ENCODE measurements around the gene CAPNS2.
A peak's percentile ranks its signal among the peaks of the same experiment; 100 is the strongest.
"Not testable (repeated sequence)": the region's sequence is repeated elsewhere in the genome, so short reads cannot be mapped to it uniquely, and the experiment has no call there.

The CAPNS2 gene

GRCh38 chr16:55563797-55564196, 2.7 kb upstream of the CAPNS2 start:
- DNase-seq (ENCODE audit: low read depth): no peak
- no peak overlapping the region for H3K4me3 ChIP-seq (ENCODE audit: low read depth, low read length)

- no peak overlapping the region for H3K4me3 ChIP-seq (ENCODE audit: low read depth, low read length)
- no peak for DNase-seq (ENCODE audit: low read depth)
Measured at GRCh38 chr16:55565086-55565485, 1.4 kb upstream of the CAPNS2 start.

GRCh38 chr16:55567382-55567781, 898 bp downstream of the CAPNS2 start:
- DNase-seq (ENCODE audit: low read depth): peak; percentile 50
- no peak overlapping the region for H3K4me3 ChIP-seq (ENCODE audit: low read depth, low read length)

- H3K4me3 ChIP-seq (ENCODE audit: low read depth, low read length): no peak overlapping the region
- DNase-seq (ENCODE audit: low read depth): no peak
Measured at GRCh38 chr16:55568207-55568606, 1.7 kb downstream of the CAPNS2 start.

GRCh38 chr16:55569025-55569424, 2.5 kb downstream of the CAPNS2 start:
- H3K4me3 ChIP-seq (ENCODE audit: low read depth, low read length): no peak overlapping the region
- peak; percentile 80 for DNase-seq (ENCODE audit: low read depth)

GRCh38 chr16:55570159-55570558, 3.7 kb downstream of the CAPNS2 start:
- DNase-seq (ENCODE audit: low read depth): no peak
- H3K4me3 ChIP-seq (ENCODE audit: low read depth, low read length): no peak overlapping the region

- no peak for DNase-seq (ENCODE audit: low read depth)
- no peak overlapping the region for H3K4me3 ChIP-seq (ENCODE audit: low read depth, low read length)
Measured at GRCh38 chr16:55571191-55571897, 4.9 kb downstream of the CAPNS2 start.

GRCh38 chr16:55572439-55572838, 6.0 kb downstream of the CAPNS2 start:
- no peak overlapping the region for H3K4me3 ChIP-seq (ENCODE audit: low read depth, low read length)
- DNase-seq (ENCODE audit: low read depth): no peak

- no peak for DNase-seq (ENCODE audit: low read depth)
- H3K4me3 ChIP-seq (ENCODE audit: low read depth, low read length): no peak overlapping the region
Measured at GRCh38 chr16:55574811-55575210, 8.3 kb downstream of the CAPNS2 start.

- no peak overlapping the region for H3K4me3 ChIP-seq (ENCODE audit: low read depth, low read length)
- DNase-seq (ENCODE audit: low read depth): no peak
Measured at GRCh38 chr16:55575496-55575895, 9.0 kb downstream of the CAPNS2 start.

- H3K4me3 ChIP-seq (ENCODE audit: low read depth, low read length): no peak overlapping the region
- DNase-seq (ENCODE audit: low read depth): no peak
Measured at GRCh38 chr16:55576384-55576783, 9.9 kb downstream of the CAPNS2 start.

GRCh38 chr16:55577887-55578286, 11.4 kb downstream of the CAPNS2 start:
- no peak for DNase-seq (ENCODE audit: low read depth)
- H3K4me3 ChIP-seq (ENCODE audit: low read depth, low read length): no peak overlapping the region

GRCh38 chr16:55585631-55586030, 19.1 kb downstream of the CAPNS2 start:
- no peak overlapping the region for H3K4me3 ChIP-seq (ENCODE audit: low read depth, low read length)
- DNase-seq (ENCODE audit: low read depth): no peak

GRCh38 chr16:55588799-55589198, 22.3 kb downstream of the CAPNS2 start:
- DNase-seq (ENCODE audit: low read depth): no peak
- no peak overlapping the region for H3K4me3 ChIP-seq (ENCODE audit: low read depth, low read length)

- DNase-seq (ENCODE audit: low read depth): no peak
- no peak overlapping the region for H3K4me3 ChIP-seq (ENCODE audit: low read depth, low read length)
Measured at GRCh38 chr16:55592306-55592705, 25.8 kb downstream of the CAPNS2 start.

GRCh38 chr16:55597928-55598327, 31.4 kb downstream of the CAPNS2 start:
- H3K4me3 ChIP-seq (ENCODE audit: low read depth, low read length): no peak overlapping the region
- no peak for DNase-seq (ENCODE audit: low read depth)

- no peak for DNase-seq (ENCODE audit: low read depth)
- H3K4me3 ChIP-seq (ENCODE audit: low read depth, low read length): no peak overlapping the region
Measured at GRCh38 chr16:55605754-55606336, 39.4 kb downstream of the CAPNS2 start.

GRCh38 chr16:55613613-55614335, 47.3 kb downstream of the CAPNS2 start:
- H3K4me3 ChIP-seq (ENCODE audit: low read depth, low read length): no peak overlapping the region
- DNase-seq (ENCODE audit: low read depth): no peak

- no peak for DNase-seq (ENCODE audit: low read depth)
- no peak overlapping the region for H3K4me3 ChIP-seq (ENCODE audit: low read depth, low read length)
Measured at GRCh38 chr16:55615071-55615470, 48.6 kb downstream of the CAPNS2 start.

- DNase-seq (ENCODE audit: low read depth); H3K4me3 ChIP-seq (ENCODE audit: low read depth, low read length): not testable (repeated sequence)
Measured at GRCh38 chr16:55615670-55616069, 49.2 kb downstream of the CAPNS2 start.
